HG03521 (cell line): ENCODE results near the gene RAX2.

Source experiments
- ATAC-seq: cut with Tn5 transposase; IDR thresholded peaks from one replicate; pipeline ENCODE4 v1.9.1; 2021; ENCODE audit warnings: mild to moderate bottlenecking, moderate library complexity; ENCODE audit not compliant: unreplicated experiment

Gene RAX2

GRCh38 chr19:3801412-3802096 is 29.5 kb upstream of the RAX2 start:
- ATAC-seq: no peak

- ATAC-seq: no peak
Measured at GRCh38 chr19:3800996-3801395, 29.0 kb upstream of the RAX2 start.

GRCh38 chr19:3798137-3798536 is 26.1 kb upstream of the RAX2 start:
- no peak for ATAC-seq

DNA sequence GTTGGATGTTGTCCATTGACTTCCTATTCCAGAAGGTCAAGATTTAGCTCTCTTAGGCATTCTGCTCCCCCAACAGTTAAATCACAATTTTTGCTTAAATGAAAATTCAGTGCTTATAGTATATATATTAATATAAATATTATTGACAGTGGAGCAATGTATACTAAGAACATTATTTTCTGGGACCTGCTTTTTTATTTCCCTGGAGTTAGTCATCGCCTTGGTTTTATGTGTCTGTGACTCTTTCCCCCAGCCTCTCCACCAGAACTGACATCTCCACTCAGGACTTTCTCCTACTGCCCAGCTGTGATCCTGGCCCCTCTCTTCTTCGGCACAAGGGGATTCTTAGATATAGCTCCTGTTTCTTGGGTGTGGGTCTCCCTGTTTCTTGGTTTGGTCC is 24.3 kb upstream of the RAX2 start:
- ATAC-seq: no peak

DNA sequence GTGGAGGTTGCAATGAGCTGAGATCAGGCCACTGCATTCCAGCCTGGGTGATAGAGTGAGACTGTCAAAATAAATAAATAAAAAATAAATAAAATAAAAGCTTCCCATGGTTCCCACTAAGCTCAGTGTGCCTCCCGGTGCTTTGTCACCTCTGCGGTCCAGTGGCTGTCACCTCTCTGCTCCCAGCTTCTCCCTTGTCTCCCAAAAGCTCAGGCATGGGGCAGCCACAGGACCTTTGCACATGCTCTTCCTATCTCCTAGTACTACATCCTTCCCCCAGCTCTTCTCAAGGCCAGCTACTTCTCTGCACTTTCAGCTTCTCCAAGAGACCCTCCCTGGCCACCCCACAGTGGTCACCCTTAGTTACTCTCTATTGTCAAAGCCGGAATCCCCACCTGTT is 21.8 kb upstream of the RAX2 start:
- ATAC-seq: no peak

- ATAC-seq: no peak
Measured at GRCh38 chr19:3792114-3792513, 20.1 kb upstream of the RAX2 start.

- no peak for ATAC-seq
Measured at GRCh38 chr19:3790941-3791340, 18.9 kb upstream of the RAX2 start.

- ATAC-seq: no peak
Measured at GRCh38 chr19:3790209-3790734, 18.2 kb upstream of the RAX2 start.

GRCh38 chr19:3788996-3789778 is 17.2 kb upstream of the RAX2 start:
- ATAC-seq: no peak

GRCh38 chr19:3785938-3786824 is 14.2 kb upstream of the RAX2 start, which contains the start of gene MATK:
MATK (minus strand) TSS chr19:3786381; CDS start chr19:3785135, 1,246 bp downstream.
- ATAC-seq: no peak

- ATAC-seq: no peak
Measured at GRCh38 chr19:3785451-3785937, 13.5 kb upstream of the RAX2 start.

DNA sequence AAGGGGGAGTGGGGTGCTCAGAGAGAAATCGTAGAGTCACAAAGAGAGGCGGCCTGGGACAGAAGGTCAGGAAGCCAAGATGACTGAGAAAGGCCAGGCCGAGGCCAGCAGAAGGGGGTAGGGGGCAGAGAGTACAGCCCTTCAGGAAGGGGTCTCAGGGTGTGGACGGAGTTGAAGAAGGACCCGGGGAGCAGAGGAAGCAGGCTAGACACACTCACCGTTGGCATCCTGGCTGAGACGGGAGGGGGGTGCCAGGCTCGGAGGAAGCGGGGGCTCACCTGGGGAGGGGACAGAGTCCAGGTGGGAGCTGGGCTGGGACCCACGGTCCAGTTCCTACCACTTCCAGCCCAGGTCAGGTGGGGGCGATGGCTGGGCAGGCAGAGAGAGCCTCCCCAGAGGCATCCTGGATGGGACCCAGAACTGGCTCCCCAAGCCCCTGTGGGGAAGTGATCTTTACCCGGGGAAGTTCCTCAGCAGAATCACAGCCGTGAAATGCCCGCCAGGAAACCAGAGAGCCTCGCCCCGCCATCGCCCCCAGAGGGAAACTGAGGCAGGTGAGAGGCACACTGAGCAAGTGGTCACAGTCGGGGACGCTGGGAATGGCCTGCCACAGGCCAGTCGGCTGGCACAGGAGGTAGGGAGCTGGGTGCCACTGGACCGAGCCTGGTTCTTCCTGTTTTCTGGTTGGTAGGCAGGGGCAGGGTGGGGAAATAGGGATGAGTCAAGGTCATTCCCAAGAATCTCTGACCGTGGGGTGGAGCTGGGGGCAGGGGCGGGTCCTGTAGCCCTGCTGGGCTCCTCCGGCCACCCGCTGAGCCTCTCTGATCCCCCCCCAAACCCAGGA is 12.8 kb upstream of the RAX2 start:
- ATAC-seq: no peak

DNA sequence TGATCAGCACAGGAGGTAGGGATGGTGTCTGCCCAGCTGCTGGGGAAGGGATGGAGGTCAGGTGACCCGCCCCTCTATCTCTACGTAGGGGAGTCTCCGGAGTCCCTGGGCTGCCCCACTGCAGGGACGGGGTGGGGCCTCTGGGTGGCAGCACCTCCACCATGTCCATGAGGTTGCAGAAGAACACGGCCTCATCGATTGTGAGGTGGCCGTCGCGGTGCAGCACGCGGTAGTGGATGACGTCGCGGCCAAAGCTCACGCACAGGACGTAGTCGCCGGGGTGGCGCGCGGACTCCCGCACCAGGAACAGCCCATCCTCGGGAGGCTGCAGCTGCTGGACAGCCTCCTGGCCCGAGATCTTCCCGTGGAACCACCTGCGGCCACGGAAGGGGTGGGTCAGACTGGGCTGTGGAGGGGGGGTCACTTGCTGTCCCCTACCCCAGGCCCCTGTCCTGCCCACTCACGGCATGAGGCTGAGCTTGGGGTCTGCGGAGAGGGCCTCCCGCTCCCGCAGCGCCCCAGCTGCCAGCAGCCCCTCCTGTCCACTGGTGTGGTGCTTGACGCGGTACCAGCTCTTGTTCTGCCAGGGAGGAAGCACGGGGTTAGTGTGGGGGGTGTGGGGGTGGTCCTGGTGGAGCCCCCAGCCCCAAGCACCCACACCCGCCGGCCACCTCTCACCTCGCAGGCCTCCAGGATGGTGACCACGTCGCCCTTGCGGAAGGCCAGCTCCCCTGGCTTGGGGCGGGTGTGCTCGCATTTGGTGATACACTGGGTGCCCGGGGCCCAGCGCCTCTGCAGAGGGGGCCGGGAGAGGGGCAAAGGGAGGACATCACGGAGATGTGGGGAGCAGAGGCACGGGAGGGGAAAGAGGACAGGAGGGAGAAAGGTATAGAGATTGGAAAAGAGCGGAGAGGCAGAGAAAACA is 11.9 kb upstream of the RAX2 start:
- no peak for ATAC-seq

DNA sequence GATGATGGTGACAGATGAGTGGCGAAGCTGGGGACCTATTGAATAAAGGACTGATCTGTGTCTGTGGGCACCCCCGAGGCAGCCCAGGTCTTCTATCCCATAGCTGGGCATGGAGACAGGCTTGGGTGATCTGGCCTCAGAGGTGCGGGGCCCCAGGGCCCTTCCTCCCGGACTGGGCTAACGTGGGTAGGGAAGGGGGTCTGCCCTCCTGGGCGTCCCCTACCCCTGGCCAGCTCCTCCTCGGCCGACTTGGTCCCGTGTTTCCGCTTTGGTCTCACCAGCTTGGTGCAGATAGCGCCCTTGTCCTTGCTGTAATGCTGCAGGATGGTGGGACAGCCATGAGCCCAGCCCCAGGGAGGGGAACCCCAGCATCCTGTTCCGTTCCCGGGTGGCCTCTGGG is 10.9 kb upstream of the RAX2 start:
- no peak for ATAC-seq

- ATAC-seq: no peak
Measured at GRCh38 chr19:3782330-3782729, 10.3 kb upstream of the RAX2 start.

GRCh38 chr19:3781603-3782002 is 9.6 kb upstream of the RAX2 start:
- ATAC-seq: no peak

DNA sequence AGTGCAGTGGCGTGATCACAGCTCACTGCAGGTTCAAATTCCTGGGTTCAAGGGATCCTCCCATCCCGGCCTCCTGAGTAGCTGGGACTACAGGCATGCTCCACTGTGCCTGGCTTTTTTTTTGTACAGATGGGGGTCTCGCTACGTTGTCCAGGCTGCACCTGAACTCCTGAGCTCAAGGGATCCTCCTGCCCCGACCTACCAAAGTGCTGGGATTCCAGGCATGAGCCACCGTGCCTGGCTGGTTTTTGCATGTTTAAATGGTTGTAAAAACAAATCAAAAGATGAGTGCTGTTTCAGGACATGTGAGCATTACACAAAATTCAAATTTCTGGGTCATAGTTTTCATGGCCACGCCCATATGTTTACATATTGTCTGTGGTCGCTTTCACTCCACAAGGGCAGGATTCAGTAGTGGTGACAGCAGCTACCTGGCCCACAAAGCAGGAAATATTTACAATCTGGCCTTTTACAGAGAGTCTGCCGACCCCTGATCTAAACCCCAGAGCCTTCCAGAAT is 8.8 kb upstream of the RAX2 start:
- no peak for ATAC-seq

GRCh38 chr19:3778899-3779723 is 7.1 kb upstream of the RAX2 start:
- no peak for ATAC-seq
